Osteoblast (primary cell): ENCODE data around the gene POTEI. TPM values are rescaled to one million over a fixed set of nuclear protein-coding genes. Genes with fewer than 3 reads are reported as not detected.
"Not testable (repeated sequence)": the region's sequence is repeated elsewhere in the genome, so short reads cannot be mapped to it uniquely, and the experiment has no call there.

Experiments used
- DNase-seq: peaks from one replicate; pipeline ENCODE4 v3.0.0; 2011; ENCODE audit warnings: low spot score, mixed read lengths; ENCODE audit not compliant: insufficient read length; ENCODE audit errors: missing footprints
- H2AFZ ChIP-seq: 2 replicates; pipeline ENCODE4 v1.6.0; 2011; ENCODE audit warnings: mild to moderate bottlenecking, low read length
- H3K27ac ChIP-seq: 2 replicates; pipeline ENCODE4 v1.5.1; 2011; ENCODE audit warnings: mild to moderate bottlenecking, low read depth, low read length, moderate library complexity
- H3K27me3 ChIP-seq: 2 replicates; pipeline ENCODE4 v1.6.0; 2012; ENCODE audit warnings: mild to moderate bottlenecking, control low read depth, inconsistent platforms, low read length, moderate library complexity; ENCODE audit not compliant: insufficient read depth
- H3K36me3 ChIP-seq: 2 replicates; pipeline ENCODE4 v1.5.1; 2011; ENCODE audit warnings: mild to moderate bottlenecking, low read length, control low read depth, moderate library complexity; ENCODE audit not compliant: insufficient read depth
- H3K4me1 ChIP-seq: 2 replicates; pipeline ENCODE4 v1.5.1; 2011; ENCODE audit warnings: mild to moderate bottlenecking, low read length, control low read depth, moderate library complexity; ENCODE audit not compliant: insufficient read depth
- H3K4me2 ChIP-seq: 2 replicates; pipeline ENCODE4 v1.6.0; 2011; ENCODE audit warnings: mild to moderate bottlenecking, low read length; ENCODE audit not compliant: insufficient read depth
- H3K4me3 ChIP-seq: fragments of 200-600 bp; sonication (generic); 3 replicates; pipeline ENCODE4 v1.5.1; 2012; ENCODE audit warnings: mild to moderate bottlenecking, low read length, inconsistent platforms; ENCODE audit not compliant: insufficient read depth
- H3K79me2 ChIP-seq: 2 replicates; pipeline ENCODE4 v1.6.0; 2012; ENCODE audit warnings: mild to moderate bottlenecking, low read length, control low read depth, inconsistent platforms; ENCODE audit not compliant: insufficient read depth
- H3K9me3 ChIP-seq: 2 replicates; pipeline ENCODE4 v1.5.1; 2011; ENCODE audit warnings: low read depth, low read length, control low read depth
- H4K20me1 ChIP-seq: 2 replicates; pipeline ENCODE4 v1.6.0; 2012; ENCODE audit warnings: mild to moderate bottlenecking, low read length, control low read depth; ENCODE audit not compliant: insufficient read depth
- total RNA-seq: library from RNA; depleted of rRNA; stranded (reverse); fragments of >200 nt; gene quantifications from 2 replicates; pipeline ENCODE4 v1.2.3, GENCODE V29; 2012

Gene POTEI
- total RNA-seq = not detected in 2 replicates

DNA sequence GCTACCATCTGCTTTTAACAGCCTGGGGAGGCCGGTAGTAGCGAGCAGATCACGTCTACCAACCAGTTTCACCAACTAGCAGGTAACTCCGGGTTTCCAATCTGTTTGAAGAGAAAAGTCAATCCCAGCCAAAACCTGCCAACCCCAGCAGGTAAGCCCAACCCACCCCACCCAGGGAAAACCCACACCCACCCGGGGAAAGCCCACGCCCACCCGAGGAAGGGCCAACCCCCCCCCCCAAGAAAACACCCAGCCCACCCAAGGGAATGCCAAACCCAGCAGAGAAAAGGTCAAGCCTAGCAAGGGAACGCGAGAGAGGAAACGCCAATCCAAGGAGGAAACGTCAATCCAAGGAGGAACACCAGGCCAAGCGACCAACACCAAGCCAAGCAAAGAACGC, at the start of gene POTEI:
Gene POTEI (minus strand): TSS at position 101 of the 400 bp plus-strand sequence. CDS start 93 bp downstream, at position 8.
- H3K4me2 ChIP-seq, H2AFZ ChIP-seq, H4K20me1 ChIP-seq, H3K36me3 ChIP-seq, H3K27me3 ChIP-seq, H3K4me3 ChIP-seq, H3K27ac ChIP-seq, DNase-seq, H3K79me2 ChIP-seq, H3K4me1 ChIP-seq, H3K9me3 ChIP-seq: not testable (repeated sequence)

GRCh38 chr2:130556441-130556840, 47.3 kb upstream of the POTEI start:
- H4K20me1 ChIP-seq, H3K4me1 ChIP-seq, H3K27ac ChIP-seq, H3K27me3 ChIP-seq, H3K4me2 ChIP-seq, H3K36me3 ChIP-seq, DNase-seq, H3K4me3 ChIP-seq, H3K9me3 ChIP-seq, H3K79me2 ChIP-seq, H2AFZ ChIP-seq: not testable (repeated sequence)

DNA sequence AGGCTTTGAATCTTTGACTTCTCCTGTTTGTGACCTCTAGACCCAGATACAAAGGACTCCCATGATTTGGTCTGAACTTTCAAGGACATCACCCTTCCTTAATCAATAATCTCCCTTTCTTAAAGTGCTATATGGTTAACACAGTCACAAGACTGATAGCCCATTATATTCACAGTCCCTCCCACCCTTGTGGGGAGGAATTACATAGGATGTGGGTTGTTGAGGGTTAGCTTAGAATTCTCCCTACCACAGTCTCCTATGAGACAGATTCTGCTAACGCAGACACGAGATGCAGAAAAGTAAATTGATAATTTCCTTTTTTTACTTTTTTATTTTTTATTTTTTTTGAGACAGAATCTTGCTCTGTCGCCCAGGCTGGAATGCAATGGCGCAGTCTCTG, 45.0 kb upstream of the POTEI start:
- H3K36me3 ChIP-seq, H3K9me3 ChIP-seq, H3K4me2 ChIP-seq, H2AFZ ChIP-seq, H3K4me1 ChIP-seq, H4K20me1 ChIP-seq, DNase-seq, H3K4me3 ChIP-seq, H3K27me3 ChIP-seq, H3K79me2 ChIP-seq, H3K27ac ChIP-seq: not testable (repeated sequence)

DNA sequence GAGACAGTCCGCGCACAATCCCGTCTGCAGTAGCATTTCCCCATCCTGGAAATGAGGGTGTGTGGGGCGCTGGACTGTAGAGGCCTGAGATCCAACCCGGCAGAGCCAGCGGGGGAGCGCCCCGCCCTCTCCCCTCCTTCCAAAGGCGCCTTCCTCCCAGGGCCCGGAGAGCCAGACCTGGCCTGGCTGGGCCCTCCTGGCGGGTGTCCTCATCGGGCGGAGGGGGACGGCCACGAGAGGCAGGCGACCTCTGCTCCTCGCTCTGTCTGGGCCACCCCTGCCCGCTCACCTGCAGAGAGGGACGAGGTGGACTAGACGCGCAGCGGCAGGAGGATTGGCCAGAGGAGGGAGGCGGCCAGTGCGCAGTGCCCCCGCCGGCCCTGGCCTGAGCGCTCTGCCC, 40.3 kb upstream of the POTEI start:
- H3K36me3 ChIP-seq, H2AFZ ChIP-seq, H3K79me2 ChIP-seq: not testable (repeated sequence)

DNA sequence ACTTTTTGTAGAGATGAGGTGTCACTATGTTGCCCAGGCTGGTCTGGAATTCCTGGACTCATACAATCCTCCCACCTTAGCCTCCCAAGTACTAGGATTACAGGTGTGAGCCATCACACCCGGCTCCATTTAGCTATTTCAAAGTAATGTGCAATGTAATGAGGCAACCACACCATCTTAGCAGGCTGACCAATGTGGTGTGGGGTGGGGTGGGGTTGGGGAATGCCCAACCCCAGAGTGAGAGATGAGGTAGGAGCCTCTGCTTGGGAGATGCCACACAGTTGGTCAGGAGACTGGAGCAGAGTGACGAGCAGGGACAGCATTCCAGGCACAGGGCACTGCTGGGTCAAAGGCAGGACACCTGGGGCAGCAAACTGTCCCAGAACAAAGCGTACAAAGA, 39.3 kb upstream of the POTEI start:
- not testable (repeated sequence) for H3K79me2 ChIP-seq, H4K20me1 ChIP-seq, H3K4me3 ChIP-seq, DNase-seq, H3K4me1 ChIP-seq, H3K36me3 ChIP-seq, H3K27me3 ChIP-seq, H3K27ac ChIP-seq, H2AFZ ChIP-seq, H3K4me2 ChIP-seq, H3K9me3 ChIP-seq

More for the DNA sequence above, 40.3 kb upstream of the POTEI start:
- DNase-seq, H3K9me3 ChIP-seq, H3K4me1 ChIP-seq, H3K27ac ChIP-seq, H4K20me1 ChIP-seq, H3K27me3 ChIP-seq, H3K4me2 ChIP-seq, H3K4me3 ChIP-seq: not testable (repeated sequence)

GRCh38 chr2:130544978-130545377, 35.9 kb upstream of the POTEI start:
- H3K27ac ChIP-seq, H3K9me3 ChIP-seq, H2AFZ ChIP-seq, H4K20me1 ChIP-seq, H3K4me3 ChIP-seq, H3K4me2 ChIP-seq, H3K4me1 ChIP-seq, DNase-seq, H3K36me3 ChIP-seq, H3K79me2 ChIP-seq, H3K27me3 ChIP-seq: not testable (repeated sequence)

- not testable (repeated sequence) for H2AFZ ChIP-seq, H3K4me3 ChIP-seq, H4K20me1 ChIP-seq, H3K27me3 ChIP-seq, H3K9me3 ChIP-seq, H3K4me2 ChIP-seq, H3K4me1 ChIP-seq, H3K79me2 ChIP-seq, DNase-seq, H3K36me3 ChIP-seq, H3K27ac ChIP-seq
Measured at GRCh38 chr2:130543785-130544528, 34.8 kb upstream of the POTEI start.

GRCh38 chr2:130542789-130543188, 33.7 kb upstream of the POTEI start:
- H3K79me2 ChIP-seq, H3K27ac ChIP-seq, DNase-seq, H2AFZ ChIP-seq, H3K27me3 ChIP-seq, H4K20me1 ChIP-seq, H3K4me2 ChIP-seq, H3K4me1 ChIP-seq, H3K4me3 ChIP-seq, H3K9me3 ChIP-seq, H3K36me3 ChIP-seq: not testable (repeated sequence)

DNA sequence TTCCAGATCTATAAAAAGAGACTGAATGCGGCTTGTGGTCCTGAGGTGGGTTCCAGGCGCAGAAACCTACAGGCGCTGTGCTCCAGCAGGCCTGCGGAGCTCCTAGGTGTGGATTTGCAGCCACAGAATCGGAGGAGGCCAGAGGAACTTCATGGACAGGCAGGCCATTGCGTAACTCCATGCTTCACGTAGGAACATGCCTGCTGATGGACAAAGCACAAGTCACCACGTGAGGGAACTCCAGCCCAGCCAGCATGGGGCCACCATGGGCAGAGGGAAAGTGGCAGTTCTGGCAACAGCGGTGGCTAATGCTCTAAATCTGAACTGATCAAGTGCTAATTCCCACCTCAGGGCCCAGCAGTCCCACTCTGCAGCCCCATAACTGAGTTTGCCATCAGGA, 29.1 kb upstream of the POTEI start:
- H3K27ac ChIP-seq, H3K36me3 ChIP-seq, H3K4me2 ChIP-seq, H4K20me1 ChIP-seq, H3K4me1 ChIP-seq, H3K4me3 ChIP-seq, H3K27me3 ChIP-seq, H3K79me2 ChIP-seq, DNase-seq, H3K9me3 ChIP-seq, H2AFZ ChIP-seq: not testable (repeated sequence)
